GM12801 (cell line): ENCODE data around the gene DTWD2.

ENCODE experiments used
- CTCF ChIP-seq: IDR thresholded peaks from one replicate; pipeline ENCODE4 v1.5.1; 2011; ENCODE audit warnings: control low read depth; ENCODE audit not compliant: insufficient read length; ENCODE audit errors: extremely low read depth

The DTWD2 gene

GRCh38 chr5:118952992-118953651 is 35.2 kb downstream of the DTWD2 start:
- no peak for TF ChIP-seq CTCF

GRCh38 chr5:118946138-118946800 is 42.1 kb downstream of the DTWD2 start:
- TF ChIP-seq CTCF: no peak

GRCh38 chr5:118937393-118938061 is 50.8 kb downstream of the DTWD2 start:
- no peak for TF ChIP-seq CTCF

GRCh38 chr5:118933703-118934102 is 54.6 kb downstream of the DTWD2 start:
- no peak for TF ChIP-seq CTCF

- no peak for TF ChIP-seq CTCF
Measured at GRCh38 chr5:118931564-118931963, 56.8 kb downstream of the DTWD2 start.

- TF ChIP-seq CTCF: no peak
Measured at GRCh38 chr5:118924006-118924389, 64.3 kb downstream of the DTWD2 start.

- TF ChIP-seq CTCF: no peak
Measured at GRCh38 chr5:118923295-118924005, 64.9 kb downstream of the DTWD2 start.
